Measurements from ENCODE around the gene GRID2.
"Not testable (repeated sequence)": the region's sequence is repeated elsewhere in the genome, so short reads cannot be mapped to it uniquely, and the experiment has no call there.

The GRID2 gene

DNA sequence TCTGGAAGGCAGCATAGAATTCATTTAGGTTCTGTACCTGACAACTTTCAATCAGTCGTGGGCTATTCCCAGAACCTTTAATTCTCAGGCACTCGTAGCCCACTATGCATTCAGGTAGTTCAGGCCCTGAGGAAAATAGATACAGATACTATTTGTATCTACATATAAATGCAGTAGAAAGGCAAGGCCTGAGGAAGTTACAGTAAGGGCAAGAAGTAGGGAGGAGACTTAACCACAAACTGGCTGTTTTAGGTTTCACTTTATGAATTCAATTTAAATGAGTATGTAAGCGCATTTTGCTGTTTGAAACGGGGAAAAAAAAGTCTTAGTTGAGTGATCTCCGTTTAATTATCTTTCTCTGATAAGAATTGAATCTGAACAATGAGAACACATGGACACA lies 995.4 kb downstream of the GRID2 start:
- DNase-seq (ENCODE audit: extremely low read depth, low read depth) = no peak
- no peak overlapping the region for H3K4me3 ChIP-seq (replicated peaks; ENCODE audit: low read depth, low read length)
- TF ChIP-seq, protein P1, sequence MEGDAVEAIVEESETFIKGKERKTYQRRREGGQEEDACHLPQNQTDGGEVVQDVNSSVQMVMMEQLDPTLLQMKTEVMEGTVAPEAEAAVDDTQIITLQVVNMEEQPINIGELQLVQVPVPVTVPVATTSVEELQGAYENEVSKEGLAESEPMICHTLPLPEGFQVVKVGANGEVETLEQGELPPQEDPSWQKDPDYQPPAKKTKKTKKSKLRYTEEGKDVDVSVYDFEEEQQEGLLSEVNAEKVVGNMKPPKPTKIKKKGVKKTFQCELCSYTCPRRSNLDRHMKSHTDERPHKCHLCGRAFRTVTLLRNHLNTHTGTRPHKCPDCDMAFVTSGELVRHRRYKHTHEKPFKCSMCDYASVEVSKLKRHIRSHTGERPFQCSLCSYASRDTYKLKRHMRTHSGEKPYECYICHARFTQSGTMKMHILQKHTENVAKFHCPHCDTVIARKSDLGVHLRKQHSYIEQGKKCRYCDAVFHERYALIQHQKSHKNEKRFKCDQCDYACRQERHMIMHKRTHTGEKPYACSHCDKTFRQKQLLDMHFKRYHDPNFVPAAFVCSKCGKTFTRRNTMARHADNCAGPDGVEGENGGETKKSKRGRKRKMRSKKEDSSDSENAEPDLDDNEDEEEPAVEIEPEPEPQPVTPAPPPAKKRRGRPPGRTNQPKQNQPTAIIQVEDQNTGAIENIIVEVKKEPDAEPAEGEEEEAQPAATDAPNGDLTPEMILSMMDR (IDR thresholded peaks at IDR 0.05; ENCODE audit: low read depth, low read length, missing control alignments) = no peak

- H3K4me3 ChIP-seq (replicated peaks; ENCODE audit: low read depth, low read length); DNase-seq (ENCODE audit: extremely low read depth, low read depth): not testable (repeated sequence)
These were observed 997.2 kb downstream of the GRID2 start for GRCh38 chr4:93300780-93301555.

DNA sequence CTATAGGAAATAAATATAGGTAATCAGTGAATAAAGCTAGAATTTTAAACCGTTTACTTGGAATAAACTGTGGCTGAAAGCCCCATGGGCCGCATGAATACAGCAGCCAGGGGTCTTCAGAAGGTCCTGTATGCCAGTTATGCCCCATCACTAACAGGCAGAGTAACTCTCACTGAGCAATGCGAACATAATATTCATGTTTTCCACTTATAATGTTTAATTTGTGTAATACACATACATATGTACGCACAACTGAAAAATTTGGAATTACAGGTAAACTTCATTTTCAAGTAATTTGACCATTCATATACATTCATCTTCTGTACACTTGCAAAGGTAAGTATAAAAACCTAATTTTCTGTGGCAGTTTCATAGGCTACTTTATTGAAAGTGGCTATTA lies 998.5 kb downstream of the GRID2 start:
- H3K4me3 ChIP-seq (replicated peaks; ENCODE audit: low read depth, low read length) = no peak overlapping the region
- no peak for DNase-seq (ENCODE audit: extremely low read depth, low read depth)
- TF ChIP-seq, protein P1 (IDR thresholded peaks at IDR 0.05; ENCODE audit: low read depth, low read length, missing control alignments) = no peak

GRCh38 chr4:93303440-93303839 lies 999.7 kb downstream of the GRID2 start:
- TF ChIP-seq, protein P1 (IDR thresholded peaks at IDR 0.05; ENCODE audit: low read depth, low read length, missing control alignments) = no peak
- DNase-seq (ENCODE audit: extremely low read depth, low read depth) = no peak
- no peak overlapping the region for H3K4me3 ChIP-seq (replicated peaks; ENCODE audit: low read depth, low read length)

DNA sequence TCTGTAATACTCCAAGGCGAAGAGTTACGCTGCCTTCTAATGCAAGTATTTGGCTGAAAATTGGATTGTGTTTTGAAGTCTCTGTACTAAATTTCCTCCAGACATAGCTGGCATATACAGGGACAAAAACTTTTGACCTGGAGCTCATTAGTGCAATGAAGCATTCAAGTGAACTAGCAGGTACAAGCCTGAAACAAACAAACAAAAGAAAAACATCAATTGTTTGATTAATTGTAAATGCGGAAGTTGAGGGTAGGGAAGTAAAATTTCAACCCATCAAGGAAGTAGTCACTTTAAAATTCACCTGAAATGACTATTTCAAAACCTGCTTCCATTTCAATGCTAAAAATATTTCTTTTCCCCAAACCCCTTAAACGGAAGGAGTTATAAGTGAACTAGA lies 1008.5 kb downstream of the GRID2 start:
- H3K4me3 ChIP-seq (replicated peaks; ENCODE audit: low read depth, low read length) = no peak overlapping the region
- TF ChIP-seq, protein P1 (IDR thresholded peaks at IDR 0.05; ENCODE audit: low read depth, low read length, missing control alignments) = no peak
- DNase-seq (ENCODE audit: extremely low read depth, low read depth) = no peak

DNA sequence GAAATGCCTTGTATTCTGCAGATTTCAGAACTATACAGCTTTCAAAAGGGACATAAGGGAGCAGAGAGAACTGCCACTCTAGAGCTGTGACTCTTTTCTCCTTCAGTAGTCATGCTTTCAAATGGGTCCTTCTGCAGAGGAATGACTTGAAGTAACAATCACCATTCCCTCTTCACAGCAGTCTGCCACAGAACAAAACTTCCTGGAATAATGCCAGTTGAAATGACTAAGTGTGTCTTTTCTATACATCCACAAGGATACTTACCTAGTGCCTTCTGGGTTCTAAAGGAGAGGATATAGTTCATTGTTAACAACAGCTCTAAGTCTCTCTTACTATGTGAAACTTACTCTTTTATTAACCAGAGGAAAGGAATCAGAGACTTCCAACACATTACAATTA lies 1009.4 kb downstream of the GRID2 start:
- TF ChIP-seq, protein P1 (IDR thresholded peaks at IDR 0.05; ENCODE audit: low read depth, low read length, missing control alignments) = no peak
- DNase-seq (ENCODE audit: extremely low read depth, low read depth) = peak; percentile 4
- no peak overlapping the region for H3K4me3 ChIP-seq (replicated peaks; ENCODE audit: low read depth, low read length)

- TF ChIP-seq, protein P1 (IDR thresholded peaks at IDR 0.05; ENCODE audit: low read depth, low read length, missing control alignments) = no peak
These were observed 1013.3 kb downstream of the GRID2 start for GRCh38 chr4:93317057-93317456.

More at GRCh38 chr4:93317057-93317456, 1013.3 kb downstream of the GRID2 start:
- no peak overlapping the region for H3K4me3 ChIP-seq (replicated peaks; ENCODE audit: low read depth, low read length)
- no peak for DNase-seq (ENCODE audit: extremely low read depth, low read depth)
